Measurements from ENCODE around the gene ARHGAP33. TPM values are rescaled to one million over a fixed set of nuclear protein-coding genes. Genes with fewer than 3 reads are reported as not detected.
"Not testable (repeated sequence)": the region's sequence is repeated elsewhere in the genome, so short reads cannot be mapped to it uniquely, and the experiment has no call there.

The ARHGAP33 gene
- total RNA-seq, 1 experiment from 2014 or later: 27.0 TPM

- Mint-ChIP-seq H3K4me1 (ENCODE audit: low read depth, unreplicated experiment) (peaks cover 8% of the 10 kb centered on the region), H3K27me3 (ENCODE audit: unreplicated experiment) (peaks cover 20% of the 10 kb centered on the region), H3K9me3 (ENCODE audit: low read depth, unreplicated experiment) (no peaks in the 10 kb centered on the region), H3K4me3 (ENCODE audit: low read depth, unreplicated experiment) (no peak overlapping the region), H3K27ac (ENCODE audit: unreplicated experiment) (no peak overlapping the region), H3K36me3 (ENCODE audit: insufficient read depth, unreplicated experiment) (no peaks in the 10 kb centered on the region)
- intact Hi-C loops (cut with micrococcal nuclease; ENCODE audit: unreplicated experiment): no loop called here
- TF ChIP-seq CTCF (IDR thresholded peaks at IDR 0.05; ENCODE audit: unreplicated experiment): no peak
- CTCF ChIA-PET: no interaction called here
- BruUV-seq (replicated peaks): no TSS peak
- DNase-seq: peak; percentile 43
These were observed 18.2 kb downstream of the ARHGAP33 start for GRCh38 chr19:35793381-35794165.

GRCh38 chr19:35795564-35795963, 20.2 kb downstream of the ARHGAP33 start:
- DNase-seq; H3K4me1 Mint-ChIP-seq (ENCODE audit: low read depth, unreplicated experiment); H3K4me3 Mint-ChIP-seq (ENCODE audit: low read depth, unreplicated experiment); H3K27ac Mint-ChIP-seq (ENCODE audit: unreplicated experiment); BruUV-seq (replicated peaks); intact Hi-C loops (cut with micrococcal nuclease; ENCODE audit: unreplicated experiment); CTCF ChIA-PET; H3K36me3 Mint-ChIP-seq (ENCODE audit: insufficient read depth, unreplicated experiment); H3K9me3 Mint-ChIP-seq (ENCODE audit: low read depth, unreplicated experiment): not testable (repeated sequence)
- peaks cover 20% of the 10 kb centered on the region for H3K27me3 Mint-ChIP-seq (ENCODE audit: unreplicated experiment)

GRCh38 chr19:35796645-35797542, 21.5 kb downstream of the ARHGAP33 start:
- Mint-ChIP-seq H3K4me3 (ENCODE audit: low read depth, unreplicated experiment) (no peak overlapping the region), H3K9me3 (ENCODE audit: low read depth, unreplicated experiment) (no peaks in the 10 kb centered on the region), H3K27ac (ENCODE audit: unreplicated experiment) (no peak overlapping the region), H3K4me1 (ENCODE audit: low read depth, unreplicated experiment) (peaks cover 8% of the 10 kb centered on the region), H3K36me3 (ENCODE audit: insufficient read depth, unreplicated experiment) (no peaks in the 10 kb centered on the region), H3K27me3 (ENCODE audit: unreplicated experiment) (peaks cover 20% of the 10 kb centered on the region)
- TF ChIP-seq CTCF (IDR thresholded peaks at IDR 0.05; ENCODE audit: unreplicated experiment): no peak
- DNase-seq: no peak
- CTCF ChIA-PET: interaction anchor here (0.7 kb wide), 1 partner anchor 69 kb away, joined by 3 read pairs; no protein-coding TSS in a partner anchor
- intact Hi-C loops (cut with micrococcal nuclease; ENCODE audit: unreplicated experiment): no loop called here
- no TSS peak for BruUV-seq (replicated peaks)

GRCh38 chr19:35797663-35798062, 22.3 kb downstream of the ARHGAP33 start:
- H3K4me3 Mint-ChIP-seq (ENCODE audit: low read depth, unreplicated experiment): no peak overlapping the region
- intact Hi-C loops (cut with micrococcal nuclease; ENCODE audit: unreplicated experiment): no loop called here
- no peak for TF ChIP-seq CTCF (IDR thresholded peaks at IDR 0.05; ENCODE audit: unreplicated experiment)
- CTCF ChIA-PET: no interaction called here
- no peaks in the 10 kb centered on the region for H3K9me3 Mint-ChIP-seq (ENCODE audit: low read depth, unreplicated experiment)
- no peak for DNase-seq
- no peak overlapping the region for H3K27ac Mint-ChIP-seq (ENCODE audit: unreplicated experiment)
- peaks cover 20% of the 10 kb centered on the region for H3K27me3 Mint-ChIP-seq (ENCODE audit: unreplicated experiment)
- H3K4me1 Mint-ChIP-seq (ENCODE audit: low read depth, unreplicated experiment): peaks cover 8% of the 10 kb centered on the region
- H3K36me3 Mint-ChIP-seq (ENCODE audit: insufficient read depth, unreplicated experiment): no peaks in the 10 kb centered on the region
- no TSS peak for BruUV-seq (replicated peaks)
